NT2/D1 (cell line): ENCODE data around the gene NDST3.

Source experiments
- YY1 ChIP-seq: IDR thresholded peaks from 2 replicates; pipeline ENCODE4 v1.6.1; 2011; ENCODE audit not compliant: insufficient read length, insufficient read depth
- ZNF274 ChIP-seq: IDR thresholded peaks from 2 replicates; pipeline ENCODE4 v1.6.1; 2011; ENCODE audit warnings: mild to moderate bottlenecking, low read depth, low read length

DNA sequence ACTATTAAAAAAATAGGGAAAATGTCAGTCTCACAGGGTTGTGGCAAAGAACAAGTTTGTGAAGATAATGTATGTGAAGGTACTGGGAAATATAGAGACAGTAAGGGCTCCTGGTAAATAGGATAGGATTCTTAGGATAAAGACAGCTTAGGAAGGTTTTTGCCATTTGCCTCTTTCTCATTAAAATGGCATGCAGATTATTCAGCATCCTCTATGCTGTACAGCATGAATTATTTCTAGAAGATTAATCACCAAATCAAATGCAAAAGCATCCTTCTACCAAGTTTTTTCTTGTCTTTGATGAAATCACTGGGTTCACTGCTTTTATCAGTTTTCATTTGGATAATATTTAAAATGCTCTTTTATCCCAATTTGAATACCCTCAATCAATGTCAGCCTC is 142.8 kb downstream of the NDST3 start:
- TF ChIP-seq ZNF274 (no peak), YY1 (no peak)
